GM10266 (cell line): ENCODE measurements around the gene PON3.
A peak's percentile ranks its signal among the peaks of the same experiment; 100 is the strongest.
"Not testable (repeated sequence)": the region's sequence is repeated elsewhere in the genome, so short reads cannot be mapped to it uniquely, and the experiment has no call there.

Experiments used
- DNase-seq: peaks from one replicate; pipeline ENCODE4 v3.0.0; 2012; ENCODE audit errors: extremely low spot score
- CTCF ChIP-seq: IDR thresholded peaks from 2 replicates; pipeline ENCODE4 v1.5.1; 2012; ENCODE audit warnings: mild to moderate bottlenecking, low read depth; ENCODE audit not compliant: control insufficient read depth, insufficient read depth; ENCODE audit errors: missing control alignments

PON3 gene

DNA sequence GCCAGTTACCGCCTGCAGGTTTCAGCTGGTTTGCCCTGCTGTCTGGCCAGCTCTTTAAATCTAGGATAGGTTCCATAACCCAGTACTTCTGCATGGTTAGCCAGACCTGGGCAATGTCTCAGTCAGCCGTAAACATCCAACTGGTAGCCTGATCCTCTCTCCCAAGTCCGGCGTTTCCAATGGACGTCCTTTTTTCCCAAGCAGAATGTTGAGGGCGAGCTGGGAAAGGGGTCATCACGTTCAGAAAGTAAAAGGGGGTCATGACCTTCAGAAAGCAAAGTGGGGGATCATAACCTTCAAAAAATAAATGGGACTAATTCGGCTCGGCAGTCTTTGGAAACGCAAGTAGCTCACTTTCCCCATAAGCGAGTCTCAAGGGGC is 430 bp downstream of the PON3 start:
- no peak for TF ChIP-seq CTCF
- no peak for DNase-seq

GRCh38 chr7:95394370-95394769 is 1.8 kb downstream of the PON3 start:
- TF ChIP-seq CTCF, result no peak
- peak; percentile 23 for DNase-seq

GRCh38 chr7:95391761-95392160 is 4.4 kb downstream of the PON3 start:
- no peak for DNase-seq
- no peak for TF ChIP-seq CTCF

- no peak for DNase-seq
- TF ChIP-seq CTCF, result no peak
Measured at GRCh38 chr7:95389516-95389915, 6.7 kb downstream of the PON3 start.

DNA sequence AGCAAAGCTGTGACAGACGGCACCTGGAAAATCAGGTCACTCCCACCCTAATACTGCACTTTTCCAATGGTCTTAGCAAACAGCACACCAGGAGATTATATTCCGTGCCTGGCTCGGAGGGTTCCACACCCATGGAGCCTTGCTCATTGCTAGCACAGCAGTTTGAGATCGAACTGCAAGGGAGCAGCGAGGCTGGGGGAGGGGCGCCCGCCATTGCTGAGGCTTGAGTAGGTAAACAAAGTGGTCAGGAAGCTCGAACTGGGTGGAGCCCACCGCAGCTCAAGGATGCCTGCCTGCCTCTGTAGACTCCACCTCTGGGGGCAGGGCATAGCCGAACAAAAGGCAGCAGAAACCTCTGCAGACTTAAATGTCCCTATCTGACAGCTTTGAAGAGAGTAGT is 16.7 kb downstream of the PON3 start:
- DNase-seq, result not testable (repeated sequence)

DNA sequence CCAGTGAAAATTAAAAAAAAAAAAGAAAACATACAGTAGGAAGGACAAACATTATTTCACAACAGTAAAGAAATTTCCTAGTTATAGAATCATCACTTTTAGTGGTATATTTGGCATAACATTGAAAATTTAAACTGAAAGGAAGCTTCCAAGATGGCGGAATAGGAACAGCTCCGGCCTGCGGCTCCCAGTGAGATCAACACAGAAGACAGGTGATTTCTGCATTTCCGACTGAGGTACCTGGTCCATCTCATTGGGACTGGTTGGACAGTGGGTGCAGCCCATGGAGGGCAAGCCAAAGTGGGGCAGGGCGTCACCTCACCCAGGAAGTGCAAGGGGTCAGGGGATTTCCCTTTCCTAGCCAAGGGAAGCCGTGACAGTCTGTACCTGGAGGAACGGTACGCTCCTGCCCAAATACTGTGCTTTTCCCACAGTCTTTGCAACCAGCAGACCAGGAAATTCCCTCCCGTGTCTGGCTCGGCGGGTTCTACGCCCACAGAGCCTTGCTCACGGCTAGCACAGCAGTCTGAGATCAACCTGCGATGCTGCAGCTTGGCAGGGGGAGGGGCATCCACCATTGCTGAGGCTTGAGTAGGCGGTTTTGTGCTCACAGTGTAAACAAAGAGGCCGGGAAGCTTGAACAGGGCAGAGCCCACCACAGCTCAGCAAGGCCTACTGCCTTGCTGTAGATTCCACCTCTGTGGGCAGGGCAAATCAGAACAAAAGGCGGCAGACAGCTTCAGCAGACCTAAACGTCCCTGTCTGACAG is 19.4 kb downstream of the PON3 start:
- TF ChIP-seq CTCF, result no peak
- DNase-seq, result no peak

- no peak for DNase-seq
- TF ChIP-seq CTCF, result no peak
Measured at GRCh38 chr7:95375591-95376257, 20.5 kb downstream of the PON3 start.

DNA sequence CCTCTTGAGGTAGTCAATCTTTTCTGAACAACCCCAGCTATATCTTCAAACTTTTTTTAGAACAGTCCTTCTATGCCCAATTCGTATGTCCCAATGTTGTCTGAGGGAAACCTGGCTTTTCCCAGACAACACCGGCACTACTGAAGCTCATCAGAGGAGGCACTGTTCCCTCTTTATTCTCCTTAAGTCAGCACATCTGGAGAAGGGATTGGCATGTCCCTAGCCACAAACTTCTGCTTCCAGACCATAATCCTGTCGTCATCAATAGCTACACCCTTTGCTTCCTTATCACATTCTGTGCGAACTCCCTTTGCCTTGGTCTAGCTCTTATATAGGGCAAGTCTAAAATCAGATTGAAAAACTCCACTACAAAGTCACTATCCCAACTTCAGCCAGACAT is 22.9 kb downstream of the PON3 start:
- no peak for DNase-seq
- no peak for TF ChIP-seq CTCF
